GM21528 (cell line): ENCODE results near the gene ADGRL3.

ENCODE experiments used
- ATAC-seq: cut with Tn5 transposase; IDR thresholded peaks from one replicate; pipeline ENCODE4 v1.9.1; 2021; ENCODE audit warnings: mild to moderate bottlenecking, moderate library complexity; ENCODE audit not compliant: unreplicated experiment, low FRiP score

ADGRL3 gene

DNA sequence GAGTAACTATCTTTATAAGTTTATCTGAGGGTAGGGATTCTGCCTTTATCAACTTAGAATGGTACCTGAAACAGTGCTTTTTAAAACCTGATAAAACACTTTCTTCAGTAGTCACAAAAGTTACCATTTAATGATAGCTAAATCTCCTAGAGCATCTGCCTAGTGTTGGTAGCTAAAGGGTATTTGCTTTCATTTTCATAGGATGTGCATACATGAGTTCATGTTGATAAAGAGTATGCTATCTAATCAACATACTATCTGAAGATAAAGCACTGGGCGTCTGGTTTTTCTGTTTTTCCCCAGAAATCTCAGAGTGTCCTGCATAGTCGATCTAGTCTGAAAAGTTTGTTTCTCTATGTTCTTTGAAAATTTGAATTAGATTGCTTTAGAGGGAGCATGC is 75.1 kb downstream of the ADGRL3 start:
- ATAC-seq, result no peak

DNA sequence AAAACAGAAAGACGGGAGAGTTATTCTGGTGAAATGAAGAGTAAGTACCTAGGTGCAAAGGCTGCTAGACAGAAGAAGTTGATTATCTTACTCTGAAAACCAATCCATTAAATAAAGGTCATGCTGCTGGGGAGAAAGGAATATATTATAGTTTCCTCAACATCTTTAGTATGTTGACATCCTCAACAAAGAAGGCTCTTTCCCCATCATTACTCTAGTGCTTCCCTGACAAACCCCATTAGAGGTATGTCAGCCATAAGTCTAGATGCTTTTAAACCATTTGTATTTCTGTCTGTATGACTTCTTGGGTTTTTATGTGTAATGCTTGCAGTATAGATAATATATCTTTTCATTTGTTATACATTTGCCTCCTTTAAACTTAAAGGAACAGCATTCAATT is 75.9 kb downstream of the ADGRL3 start:
- ATAC-seq, result no peak

DNA sequence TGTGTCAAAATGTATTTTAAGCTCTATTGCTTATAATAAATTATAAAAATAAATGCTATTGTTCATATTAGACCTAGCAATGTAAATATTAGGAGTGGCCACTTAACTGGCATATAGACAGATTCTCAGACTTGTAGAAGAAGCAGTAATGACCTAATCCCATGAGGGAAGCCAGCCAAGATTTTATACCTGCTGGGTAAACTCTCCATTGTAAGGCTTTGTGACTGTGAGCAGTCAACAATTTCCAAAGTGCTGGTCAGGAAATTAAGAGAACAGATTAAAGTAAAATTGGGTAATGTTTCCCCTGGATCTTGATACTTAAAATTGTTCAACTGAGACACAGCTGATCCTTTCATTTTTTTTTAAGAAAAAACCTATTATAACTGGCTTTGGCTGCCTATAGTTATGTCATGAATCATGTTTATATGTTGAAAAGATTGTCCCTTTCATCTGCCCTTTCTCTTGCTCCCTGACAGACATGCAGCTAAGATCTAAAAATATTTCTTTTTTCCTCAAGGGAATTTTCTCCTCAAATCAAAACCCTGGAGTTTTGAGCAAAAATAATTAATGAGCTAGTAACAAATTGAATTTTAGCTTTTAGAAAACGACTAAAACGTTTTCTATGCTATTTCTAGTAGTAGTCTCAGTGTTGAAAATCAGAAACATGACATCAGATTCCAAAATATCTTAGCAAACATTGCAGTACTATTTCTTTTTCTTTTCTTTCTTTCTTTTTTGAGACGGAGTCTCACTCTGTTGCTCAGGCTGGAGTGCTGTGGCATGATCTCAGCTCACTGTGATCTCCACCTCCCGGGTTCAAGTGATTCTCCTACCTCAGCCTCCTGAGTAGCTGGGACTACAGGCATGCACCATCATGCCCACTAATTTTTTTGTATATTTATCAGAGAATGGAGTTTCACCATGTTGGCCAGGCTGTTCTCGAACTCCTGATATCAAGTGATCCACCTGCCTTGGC is 77.9 kb downstream of the ADGRL3 start:
- no peak for ATAC-seq

DNA sequence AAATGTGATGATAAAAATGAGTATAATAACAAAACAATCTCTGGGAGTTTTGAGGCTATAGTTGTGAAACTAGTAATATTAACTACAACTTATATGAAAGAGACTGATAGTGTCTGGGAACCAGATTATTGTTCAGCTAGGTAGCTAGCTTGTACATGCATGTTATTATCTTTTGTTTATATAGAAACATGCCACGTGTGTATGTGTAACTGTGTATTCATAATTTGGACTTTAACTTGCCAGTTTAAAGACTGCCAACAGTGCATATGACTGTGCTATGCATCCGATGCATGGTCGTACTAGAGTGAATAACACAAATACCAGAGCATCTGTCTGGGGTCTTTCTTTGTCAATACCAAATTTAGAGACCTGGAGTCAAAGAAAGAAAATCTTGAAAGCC is 92.2 kb downstream of the ADGRL3 start:
- no peak for ATAC-seq

DNA sequence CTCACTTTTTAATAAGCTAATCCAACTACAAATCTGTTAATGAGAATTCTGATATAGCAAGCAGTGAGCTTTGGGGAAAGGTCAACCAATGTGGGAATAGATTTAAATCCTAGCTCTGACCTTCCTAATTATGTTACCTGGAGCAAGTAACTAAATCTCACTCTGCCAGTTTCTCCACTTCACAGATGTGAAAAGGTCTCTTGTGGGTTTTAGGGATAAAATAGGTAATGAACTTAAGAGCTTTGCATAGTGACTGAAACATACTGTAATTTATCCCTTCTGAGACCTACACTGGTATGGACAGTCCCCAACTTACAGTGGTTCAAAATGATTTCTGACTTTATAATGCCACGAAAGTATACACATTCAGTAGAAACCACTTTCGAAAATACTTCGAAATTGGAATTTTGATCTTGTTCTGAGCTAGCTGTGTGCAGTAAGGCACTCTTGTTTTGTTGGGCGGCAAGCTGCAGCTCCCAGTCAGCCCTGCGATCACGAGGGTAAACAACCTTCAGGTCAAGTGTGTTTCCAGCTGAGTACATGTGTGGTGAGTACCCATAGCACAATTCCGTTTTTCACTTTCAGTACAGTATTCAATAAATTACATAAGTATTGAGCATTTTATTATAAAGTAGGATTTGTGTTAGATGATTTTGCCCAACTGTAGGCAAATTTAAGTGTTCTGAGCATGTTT is 93.7 kb downstream of the ADGRL3 start:
- no peak for ATAC-seq

DNA sequence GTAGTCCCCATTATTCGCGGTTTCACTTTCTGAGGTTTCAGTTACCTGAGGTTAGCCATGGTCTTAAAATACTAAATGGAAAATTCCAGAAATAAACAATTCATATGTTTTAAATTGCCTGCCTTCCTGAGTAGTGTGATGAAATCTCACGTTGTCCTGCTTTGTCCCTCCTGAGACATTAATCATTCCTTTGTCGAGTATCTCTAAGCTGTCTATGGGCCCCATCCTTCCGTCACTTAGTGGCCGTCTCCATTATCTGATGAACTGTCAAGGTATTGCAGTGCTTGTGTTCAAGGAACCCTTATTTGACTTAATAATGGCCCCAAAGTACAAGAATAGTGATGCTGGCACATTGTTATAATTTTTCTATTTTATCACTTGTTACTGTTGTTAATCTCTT is 94.8 kb downstream of the ADGRL3 start:
- no peak for ATAC-seq

DNA sequence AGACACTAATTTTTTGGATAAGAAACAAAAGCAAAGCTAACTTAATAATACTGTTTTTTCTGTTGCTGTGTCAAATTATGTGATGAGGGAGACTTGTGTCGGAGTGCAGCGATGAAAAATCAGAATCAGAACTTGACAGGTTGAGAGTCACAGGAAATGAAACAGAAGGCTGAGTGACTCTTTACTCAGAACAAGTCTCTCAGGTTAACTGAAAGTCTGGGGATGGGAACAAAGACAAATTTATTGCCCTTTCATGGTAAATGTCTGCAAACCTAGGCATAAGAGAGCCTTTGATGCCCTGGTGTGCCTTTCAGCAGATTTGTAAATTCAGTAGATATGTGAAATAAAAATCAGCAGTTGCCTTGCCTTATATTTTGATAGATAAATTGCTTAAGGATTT is 96.0 kb downstream of the ADGRL3 start:
- ATAC-seq, result no peak

DNA sequence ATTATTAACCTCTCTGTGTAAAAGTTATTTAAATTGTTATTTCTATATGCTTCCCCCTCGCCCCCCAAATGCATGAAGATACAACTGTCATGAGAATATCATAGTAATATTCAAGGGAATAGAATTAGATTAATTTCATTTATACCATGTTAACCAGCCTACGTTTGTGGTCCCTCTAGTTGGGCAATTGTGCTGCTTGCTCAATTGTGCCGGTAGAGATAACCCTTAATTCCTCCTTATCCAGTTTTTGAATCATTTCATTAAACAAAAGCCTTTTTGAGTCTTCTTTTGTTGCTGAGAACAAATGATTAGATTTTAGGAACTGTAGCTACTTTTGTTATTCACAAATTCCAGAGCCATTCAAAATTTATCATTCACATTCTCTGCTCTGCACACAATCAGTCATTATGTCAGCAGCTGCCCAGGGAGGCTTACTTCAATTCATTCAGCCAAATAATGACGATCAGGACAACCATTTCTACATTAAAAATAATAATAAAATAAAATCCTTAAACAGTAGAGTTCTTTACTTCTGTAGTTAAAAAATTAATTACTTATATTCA is 98.1 kb downstream of the ADGRL3 start:
- no peak for ATAC-seq

DNA sequence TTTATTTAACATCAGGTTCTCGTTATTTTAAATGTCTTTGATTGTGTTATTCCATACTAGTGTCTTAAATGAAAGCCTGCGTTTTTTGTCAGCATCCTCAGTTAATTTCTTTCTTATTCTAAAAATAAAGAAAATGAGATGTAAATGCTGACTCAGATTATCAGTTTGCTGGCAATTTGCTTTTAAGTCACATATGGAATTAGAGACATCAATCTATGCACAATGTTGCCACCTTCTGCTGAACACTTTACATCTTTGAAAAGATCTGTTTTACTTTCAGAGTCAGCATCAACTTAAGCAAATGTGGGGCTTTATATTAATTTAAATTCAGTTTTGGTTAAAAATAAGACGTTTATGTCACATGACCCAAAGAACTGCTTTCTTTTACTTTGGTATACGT is 99.2 kb downstream of the ADGRL3 start:
- ATAC-seq, result no peak

DNA sequence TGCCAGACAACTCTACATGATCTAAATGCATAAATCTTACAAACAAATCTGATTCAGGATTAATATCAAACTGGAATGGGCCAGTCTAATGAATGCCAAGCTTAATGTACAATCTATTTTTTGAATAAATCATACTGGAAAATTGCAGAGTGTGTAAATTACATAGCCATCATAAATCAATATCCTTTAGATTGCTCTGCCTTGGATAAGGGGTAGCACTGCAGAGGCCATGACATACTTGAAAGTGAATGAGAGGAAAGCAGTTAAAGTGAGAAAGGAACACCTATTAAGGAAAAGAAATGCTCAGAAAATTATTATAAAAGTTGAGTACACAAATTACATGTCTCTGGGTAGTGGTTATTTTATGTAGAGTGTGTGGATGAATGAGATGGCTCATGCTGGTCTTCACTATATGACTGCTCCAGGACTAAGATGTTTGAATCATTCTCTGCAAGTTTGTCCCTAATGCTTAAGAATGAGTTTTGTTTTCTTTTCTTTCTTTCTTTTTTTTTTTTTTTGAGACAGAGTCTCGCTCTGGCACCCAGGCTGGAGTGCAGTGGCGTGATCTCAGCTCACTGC is 100.2 kb downstream of the ADGRL3 start:
- ATAC-seq, result no peak

DNA sequence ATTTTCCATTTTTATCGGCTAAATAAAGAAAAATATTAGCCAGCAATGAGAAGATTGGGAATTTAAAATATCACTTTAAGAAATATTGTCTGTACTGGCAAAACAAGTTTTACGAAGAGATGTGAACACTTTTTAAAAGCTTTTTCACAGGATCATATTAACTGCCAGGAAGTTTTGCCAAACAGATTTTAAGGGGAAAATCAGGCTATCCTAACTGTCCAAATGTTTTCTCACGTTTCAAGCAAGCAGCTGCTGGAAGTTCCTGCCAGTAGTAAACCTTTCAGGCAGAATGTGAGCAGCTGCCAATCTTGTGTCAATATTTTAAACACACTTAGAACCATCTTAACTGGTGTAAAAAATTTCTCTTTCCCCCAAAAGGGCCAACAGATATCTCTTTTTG is 101.1 kb downstream of the ADGRL3 start:
- ATAC-seq, result no peak

DNA sequence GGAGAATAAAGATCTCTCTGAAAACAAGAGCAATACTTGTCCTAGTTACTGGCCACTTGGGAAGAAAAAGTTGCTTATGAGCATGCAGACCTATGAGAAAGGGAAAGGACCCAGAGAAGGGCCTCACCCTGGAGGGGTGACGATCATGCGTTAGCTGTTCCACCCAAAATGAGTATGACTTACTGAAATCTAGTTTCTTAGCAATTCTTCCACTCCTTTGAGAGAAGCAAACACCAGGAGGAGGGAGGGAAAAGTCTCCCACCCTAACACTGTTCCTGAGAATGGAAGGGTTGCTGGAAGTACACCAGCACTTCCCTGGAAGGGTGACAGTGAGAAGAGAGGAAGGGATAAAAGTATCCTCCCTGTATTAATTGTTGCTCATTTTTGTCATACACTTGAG is 107.9 kb downstream of the ADGRL3 start:
- ATAC-seq, result no peak

DNA sequence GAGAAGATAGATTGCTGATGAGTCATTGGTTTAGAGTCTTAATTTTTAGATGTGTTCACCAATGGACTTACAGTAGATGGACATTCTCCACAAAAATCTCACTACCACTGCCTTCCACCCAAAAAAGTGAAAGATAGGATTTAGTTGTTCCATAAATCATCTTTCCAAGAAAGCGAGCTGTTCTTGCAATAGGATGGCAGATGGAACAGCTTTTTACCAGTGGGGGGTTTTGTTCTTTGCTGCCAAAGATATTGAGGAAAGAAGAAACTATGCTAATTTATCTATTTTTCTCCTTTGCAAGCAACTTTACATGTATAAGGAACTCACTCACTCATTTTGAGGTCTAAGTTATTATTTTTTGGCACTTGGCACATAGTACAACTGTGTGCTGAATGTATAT is 109.5 kb downstream of the ADGRL3 start:
- no peak for ATAC-seq

DNA sequence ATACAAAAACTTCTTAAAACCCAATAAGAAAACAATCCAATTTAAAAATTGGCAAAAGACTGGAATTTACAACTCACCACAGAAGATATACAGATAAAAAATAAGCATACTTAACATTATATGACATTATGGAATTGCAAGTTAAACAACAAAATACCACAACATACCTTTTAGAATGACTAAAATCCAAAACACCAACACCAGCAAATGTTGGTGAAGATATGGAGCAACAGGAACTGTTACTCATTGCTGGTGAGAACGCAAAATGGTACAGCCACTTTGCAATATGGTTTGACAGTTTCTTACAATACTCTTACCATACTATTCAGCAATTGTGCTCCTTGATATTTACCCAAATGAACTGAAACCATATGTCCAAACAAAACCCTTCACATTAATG is 112.4 kb downstream of the ADGRL3 start:
- ATAC-seq, result no peak

DNA sequence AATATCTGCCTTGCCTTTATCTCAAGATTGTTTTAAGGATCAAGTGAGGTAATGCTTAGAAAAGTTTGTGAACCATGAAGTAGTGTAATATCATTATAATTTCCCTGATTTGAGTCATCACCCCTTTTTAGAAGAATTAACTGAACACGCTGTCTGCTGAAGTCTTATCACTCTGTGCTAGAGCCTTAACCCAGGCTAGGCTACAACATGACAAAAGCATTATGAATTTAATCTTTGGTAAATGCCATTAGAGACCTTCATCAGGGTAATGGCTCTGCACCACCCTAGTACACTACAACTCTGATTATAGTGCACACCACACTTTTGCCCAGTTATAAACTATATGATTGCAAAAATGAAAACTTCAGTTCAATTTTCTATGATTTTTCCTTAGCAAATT is 118.3 kb downstream of the ADGRL3 start:
- ATAC-seq, result no peak

DNA sequence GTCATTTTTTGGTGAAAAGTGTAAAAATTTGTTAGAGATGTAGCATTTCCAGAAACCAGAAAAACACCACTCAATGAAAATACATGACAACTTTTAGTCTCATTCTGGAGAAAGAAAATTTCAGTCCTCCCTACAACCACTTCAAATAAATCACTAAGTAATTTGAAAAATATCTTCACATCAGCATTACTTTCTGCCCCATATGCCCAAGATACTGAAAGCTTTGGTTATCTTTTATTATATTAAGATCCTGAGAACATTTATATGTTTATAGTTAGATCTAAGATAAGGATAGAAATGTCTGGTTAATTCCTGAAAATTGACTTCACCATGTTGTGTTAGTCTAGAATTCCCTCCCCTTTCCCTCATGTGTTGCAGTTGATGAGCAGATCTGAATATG is 119.0 kb downstream of the ADGRL3 start:
- ATAC-seq, result no peak

DNA sequence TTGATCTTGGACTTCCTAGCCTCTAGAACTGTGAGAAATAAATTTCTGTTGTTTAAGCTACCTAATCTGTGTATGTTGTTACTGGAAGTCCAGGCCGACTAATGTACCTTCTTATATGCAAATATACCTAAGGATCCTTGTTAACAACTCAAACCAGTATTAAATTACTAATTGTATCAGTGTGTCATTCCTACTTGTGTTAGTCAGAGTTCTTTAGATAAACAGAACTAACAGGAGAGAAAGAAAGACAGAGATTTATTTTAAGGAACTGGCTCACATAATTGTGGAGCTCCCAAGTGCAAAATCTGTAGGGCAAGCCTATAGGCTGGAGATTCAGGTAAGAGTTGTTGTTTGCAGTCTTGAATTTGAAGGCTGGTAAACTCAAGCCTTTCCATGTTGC is 120.0 kb downstream of the ADGRL3 start:
- no peak for ATAC-seq

DNA sequence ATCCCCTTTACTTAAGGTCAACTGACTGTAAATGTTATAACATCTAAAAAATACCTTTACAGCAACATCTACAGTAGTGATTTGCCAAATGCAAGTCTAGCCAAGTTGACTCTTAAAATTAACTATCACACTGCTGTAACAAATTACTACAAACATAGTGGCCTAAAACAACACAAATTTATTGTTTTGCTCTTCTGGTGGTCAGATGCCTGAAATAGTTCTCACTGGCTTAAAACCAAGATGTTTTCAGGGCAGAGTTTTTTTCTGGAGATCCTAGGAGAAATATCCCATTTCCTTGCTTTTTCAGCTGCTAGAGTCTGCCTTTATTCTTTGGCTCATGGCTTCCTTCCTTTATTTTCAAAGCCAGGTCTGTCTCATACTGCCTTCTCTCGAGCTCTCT is 120.5 kb downstream of the ADGRL3 start:
- ATAC-seq, result no peak

DNA sequence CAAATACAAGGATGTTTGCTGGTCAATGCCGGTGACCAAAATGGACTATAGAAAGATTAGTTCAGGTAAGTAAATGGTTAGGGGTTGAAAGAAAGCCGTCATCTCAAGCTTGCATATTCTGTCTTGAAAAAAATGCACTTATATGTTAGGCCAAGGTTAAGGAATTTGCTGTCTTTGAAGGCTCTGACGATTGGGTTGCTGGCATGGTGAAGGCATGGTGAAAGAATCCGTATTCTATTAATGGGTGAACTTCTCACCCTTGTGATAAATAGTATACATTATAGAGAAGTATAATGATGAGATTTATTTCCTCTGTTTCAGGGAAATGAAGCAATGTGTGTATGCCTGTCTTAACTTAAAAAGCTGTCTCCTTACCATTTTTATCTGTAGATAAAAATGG is 132.6 kb downstream of the ADGRL3 start:
- no peak for ATAC-seq

DNA sequence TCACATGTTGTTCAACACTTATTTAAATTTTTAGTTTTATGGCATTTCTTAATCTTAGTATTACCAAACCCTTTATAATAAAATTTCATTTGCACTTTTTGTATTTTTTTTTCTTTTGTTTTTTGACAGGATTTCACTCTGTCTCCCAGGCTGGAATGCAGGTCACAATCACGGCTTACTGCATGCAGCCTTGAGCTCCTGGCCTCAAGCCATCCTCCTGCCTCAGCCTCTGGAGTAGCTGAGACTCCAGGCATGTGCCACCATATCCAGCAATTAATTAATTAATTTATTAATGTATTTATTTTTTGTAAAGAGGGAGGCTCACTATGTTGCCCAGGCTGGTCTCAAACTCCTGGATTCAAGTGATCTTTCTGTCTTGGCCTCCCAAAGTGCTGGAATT is 133.4 kb downstream of the ADGRL3 start:
- ATAC-seq, result no peak

DNA sequence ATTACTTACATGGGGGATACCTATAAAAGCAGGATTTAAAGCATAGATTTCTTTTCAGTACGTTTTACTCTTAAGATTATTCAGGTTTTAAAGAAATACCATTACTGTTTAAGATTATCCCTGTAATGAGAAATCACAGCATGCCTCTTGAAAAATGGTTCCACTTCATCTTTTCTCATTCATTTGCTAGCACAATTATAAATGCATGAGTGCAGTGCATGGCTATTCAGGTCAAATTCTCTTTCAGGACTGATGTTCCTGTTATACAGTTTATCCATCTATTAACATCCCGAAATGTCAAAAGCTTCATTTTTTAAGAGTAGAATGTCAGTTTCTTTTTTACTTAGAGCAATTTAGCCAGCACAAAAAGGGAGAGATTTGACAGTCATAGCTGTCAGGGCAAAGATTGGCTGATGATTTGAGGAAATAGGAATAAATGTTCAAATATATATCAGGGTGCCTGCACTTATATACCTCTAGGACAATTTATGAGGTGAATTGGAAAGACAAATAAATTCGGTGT is 135.2 kb downstream of the ADGRL3 start:
- ATAC-seq, result no peak
